ENCODE results near the gene PNRC1. TPM values are rescaled to one million over a fixed set of nuclear protein-coding genes. Genes with fewer than 3 reads are reported as not detected.
A peak's percentile ranks its signal among the peaks of the same experiment; 100 is the strongest.
"Not testable (repeated sequence)": the region's sequence is repeated elsewhere in the genome, so short reads cannot be mapped to it uniquely, and the experiment has no call there.

The PNRC1 gene
- total RNA-seq, 1 experiment from 2014 or later, result 17.8 TPM

GRCh38 chr6:89058627-89059026 is 21.9 kb upstream of the PNRC1 start:
- no peak for DNase-seq (ENCODE audit: low spot score)

- DNase-seq (ENCODE audit: low spot score), result no peak
Measured at GRCh38 chr6:89059227-89059626, 21.3 kb upstream of the PNRC1 start.

- DNase-seq (ENCODE audit: low spot score), result no peak
Measured at GRCh38 chr6:89063881-89064280, 16.7 kb upstream of the PNRC1 start.

GRCh38 chr6:89064931-89065330 is 15.6 kb upstream of the PNRC1 start:
- DNase-seq (ENCODE audit: low spot score), result not testable (repeated sequence)

GRCh38 chr6:89066121-89066520 is 14.4 kb upstream of the PNRC1 start:
- DNase-seq (ENCODE audit: low spot score), result not testable (repeated sequence)

GRCh38 chr6:89066940-89067646 is 13.5 kb upstream of the PNRC1 start:
- no peak for DNase-seq (ENCODE audit: low spot score)

GRCh38 chr6:89067796-89068195 is 12.8 kb upstream of the PNRC1 start:
- peak; percentile 15 for DNase-seq (ENCODE audit: low spot score)

- no peak for DNase-seq (ENCODE audit: low spot score)
Measured at GRCh38 chr6:89068695-89069094, 11.9 kb upstream of the PNRC1 start.

- DNase-seq (ENCODE audit: low spot score), result no peak
Measured at GRCh38 chr6:89069536-89070163, 10.9 kb upstream of the PNRC1 start.

- DNase-seq (ENCODE audit: low spot score), result no peak
Measured at GRCh38 chr6:89071036-89071435, 9.5 kb upstream of the PNRC1 start.

GRCh38 chr6:89073014-89073620 is 7.4 kb upstream of the PNRC1 start:
- no peak for DNase-seq (ENCODE audit: low spot score)

GRCh38 chr6:89073840-89074239 is 6.7 kb upstream of the PNRC1 start:
- DNase-seq (ENCODE audit: low spot score), result no peak

GRCh38 chr6:89079511-89080234 is 878 bp upstream of the PNRC1 start:
- DNase-seq (ENCODE audit: low spot score), result peak; percentile 68

- no peak for DNase-seq (ENCODE audit: low spot score)
Measured at GRCh38 chr6:89081129-89081422, 525 bp downstream of the PNRC1 start.

- peak; percentile 93 for DNase-seq (ENCODE audit: low spot score)
Measured at GRCh38 chr6:89081423-89082322, 1.1 kb downstream of the PNRC1 start.

GRCh38 chr6:89082486-89082891 is 1.9 kb downstream of the PNRC1 start:
- peak; percentile 35 for DNase-seq (ENCODE audit: low spot score)

GRCh38 chr6:89084542-89084941 is 4.0 kb downstream of the PNRC1 start:
- DNase-seq (ENCODE audit: low spot score), result no peak

- DNase-seq (ENCODE audit: low spot score), result no peak
Measured at GRCh38 chr6:89084954-89085353, 4.4 kb downstream of the PNRC1 start.

GRCh38 chr6:89085409-89086205 is 5.1 kb downstream of the PNRC1 start:
- no peak for DNase-seq (ENCODE audit: low spot score)

- no peak for DNase-seq (ENCODE audit: low spot score)
Measured at GRCh38 chr6:89087881-89088280, 7.3 kb downstream of the PNRC1 start.

GRCh38 chr6:89098461-89098860 is 17.9 kb downstream of the PNRC1 start:
- no peak for DNase-seq (ENCODE audit: low spot score)
